Measurements from ENCODE around the gene MAIP1. TPM values are rescaled to one million over a fixed set of nuclear protein-coding genes. Genes with fewer than 3 reads are reported as not detected.

Gene MAIP1
- total RNA-seq, 2 donors from 2014 or later: 11.2 to 11.9 TPM

- intact Hi-C loops (cut with DNase I): loop anchor here (5.0 kb wide), 1 partner anchor 493 kb away; no protein-coding TSS in a partner anchor
Measured at GRCh38 chr2:199984159-199984558, 28.8 kb downstream of the MAIP1 start.

DNA sequence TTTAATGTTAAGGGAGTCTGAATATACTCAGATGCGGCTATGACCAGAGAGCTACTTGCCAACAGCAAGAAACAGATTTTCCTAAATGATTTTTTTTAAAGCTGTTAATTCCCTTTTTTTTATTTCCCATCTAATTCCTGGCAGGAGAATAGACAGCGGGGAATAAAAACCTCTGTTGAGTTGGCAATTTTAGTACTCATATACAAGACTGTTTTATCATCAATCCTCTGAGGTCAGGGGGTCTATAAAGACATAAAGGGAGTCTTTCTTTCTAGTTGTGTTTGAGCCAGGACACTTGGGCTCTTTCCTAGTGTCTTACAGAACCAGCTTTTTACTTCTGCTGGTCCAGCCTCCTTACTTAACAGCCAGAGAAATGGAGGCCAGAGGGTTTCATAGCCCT is 29.4 kb downstream of the MAIP1 start:
- H3K4me3 ChIP-seq: no peak overlapping the region
- no peaks in the 10 kb centered on the region for H3K27me3 ChIP-seq
- intact Hi-C loops (cut with DNase I): loop anchor here (5.0 kb wide), 1 partner anchor 493 kb away; no protein-coding TSS in a partner anchor
- no peak for TF ChIP-seq POLR2A (IDR thresholded peaks at IDR 0.05)
- TF ChIP-seq, protein P1, sequence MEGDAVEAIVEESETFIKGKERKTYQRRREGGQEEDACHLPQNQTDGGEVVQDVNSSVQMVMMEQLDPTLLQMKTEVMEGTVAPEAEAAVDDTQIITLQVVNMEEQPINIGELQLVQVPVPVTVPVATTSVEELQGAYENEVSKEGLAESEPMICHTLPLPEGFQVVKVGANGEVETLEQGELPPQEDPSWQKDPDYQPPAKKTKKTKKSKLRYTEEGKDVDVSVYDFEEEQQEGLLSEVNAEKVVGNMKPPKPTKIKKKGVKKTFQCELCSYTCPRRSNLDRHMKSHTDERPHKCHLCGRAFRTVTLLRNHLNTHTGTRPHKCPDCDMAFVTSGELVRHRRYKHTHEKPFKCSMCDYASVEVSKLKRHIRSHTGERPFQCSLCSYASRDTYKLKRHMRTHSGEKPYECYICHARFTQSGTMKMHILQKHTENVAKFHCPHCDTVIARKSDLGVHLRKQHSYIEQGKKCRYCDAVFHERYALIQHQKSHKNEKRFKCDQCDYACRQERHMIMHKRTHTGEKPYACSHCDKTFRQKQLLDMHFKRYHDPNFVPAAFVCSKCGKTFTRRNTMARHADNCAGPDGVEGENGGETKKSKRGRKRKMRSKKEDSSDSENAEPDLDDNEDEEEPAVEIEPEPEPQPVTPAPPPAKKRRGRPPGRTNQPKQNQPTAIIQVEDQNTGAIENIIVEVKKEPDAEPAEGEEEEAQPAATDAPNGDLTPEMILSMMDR (IDR thresholded peaks at IDR 0.05): no peak
- no peak for DNase-seq
- no peaks in the 10 kb centered on the region for H3K36me3 ChIP-seq (replicated peaks in 1 of 2; ENCODE audit: insufficient read depth in 1 of 2, low read depth in 2 of 2)
- no peak for ATAC-seq
- peaks cover 5% of the 10 kb centered on the region for H3K4me1 ChIP-seq
- no peak overlapping the region for H3K27ac ChIP-seq
- 78 to 90% methylated on average over 2 of the region's 2 CpGs for WGBS, 2 donors
- H3K9me3 ChIP-seq: no peaks in the 10 kb centered on the region

More at GRCh38 chr2:199984159-199984558, 28.8 kb downstream of the MAIP1 start:
- H3K27ac ChIP-seq: no peak overlapping the region
- no peak overlapping the region for H3K4me3 ChIP-seq
- TF ChIP-seq POLR2A (IDR thresholded peaks at IDR 0.05): no peak
- TF ChIP-seq, protein P1 (IDR thresholded peaks at IDR 0.05): no peak
- DNase-seq (no peak), ATAC-seq (no peak)
- no peaks in the 10 kb centered on the region for H3K9me3 ChIP-seq
- no peaks in the 10 kb centered on the region for H3K36me3 ChIP-seq (replicated peaks in 1 of 2; ENCODE audit: insufficient read depth in 1 of 2, low read depth in 2 of 2)
- 63 to 68% methylated on average over 4 of the region's 4 CpGs for WGBS, 2 donors
- H3K4me1 ChIP-seq: peaks cover 5% of the 10 kb centered on the region
- no peaks in the 10 kb centered on the region for H3K27me3 ChIP-seq

DNA sequence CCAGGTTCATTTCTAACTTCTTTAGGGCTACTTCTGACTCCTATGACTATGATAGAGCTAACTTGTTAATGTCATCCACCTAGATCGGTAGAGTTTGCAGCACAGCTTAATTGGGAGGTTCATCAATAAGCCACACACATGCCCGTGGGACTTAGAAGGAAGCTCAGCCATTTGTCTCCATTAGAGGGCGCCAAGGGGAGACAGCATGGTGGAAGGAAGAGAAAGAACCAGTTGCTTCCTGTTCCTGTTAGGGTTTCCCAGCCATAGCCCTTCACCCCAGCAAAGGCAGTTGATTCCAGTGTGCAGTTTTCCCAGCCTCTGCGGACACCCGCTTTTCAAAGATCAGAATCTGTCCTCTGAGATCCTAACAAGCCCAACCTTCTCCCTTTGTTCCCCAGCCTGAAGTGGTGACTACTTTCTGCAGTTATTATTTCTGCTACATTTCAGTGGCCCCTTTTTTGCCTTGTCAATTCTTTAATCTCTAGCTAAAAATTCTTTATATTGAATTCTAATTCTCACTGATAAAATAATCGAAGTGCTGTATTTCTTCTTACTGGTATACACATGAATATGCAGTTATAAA is 30.3 kb downstream of the MAIP1 start:
- ATAC-seq (peak; percentile 95), DNase-seq (peak; percentile 74 to 85 (median 79))
- intact Hi-C loops (cut with DNase I): no loop called here
- H3K27ac ChIP-seq: no peak overlapping the region
- no peak overlapping the region for H3K4me3 ChIP-seq
- H3K36me3 ChIP-seq (replicated peaks in 1 of 2; ENCODE audit: insufficient read depth in 1 of 2, low read depth in 2 of 2): no peaks in the 10 kb centered on the region
- H3K27me3 ChIP-seq: no peaks in the 10 kb centered on the region
- no peaks in the 10 kb centered on the region for H3K9me3 ChIP-seq
- peaks cover 5% of the 10 kb centered on the region for H3K4me1 ChIP-seq
- WGBS, 2 donors: 44 to 45% methylated on average over 6 of the region's 6 CpGs
- no peak for TF ChIP-seq POLR2A (IDR thresholded peaks at IDR 0.05)
- TF ChIP-seq, protein P1 (IDR thresholded peaks at IDR 0.05): peak; percentile 46 to 76 (median 63)

GRCh38 chr2:199987586-199987985 is 32.2 kb downstream of the MAIP1 start:
- no peaks in the 10 kb centered on the region for H3K9me3 ChIP-seq
- no peak overlapping the region for H3K4me3 ChIP-seq
- intact Hi-C loops (cut with DNase I): no loop called here
- DNase-seq: no peak
- H3K36me3 ChIP-seq (replicated peaks in 1 of 2; ENCODE audit: insufficient read depth in 1 of 2, low read depth in 2 of 2): no peaks in the 10 kb centered on the region
- H3K27ac ChIP-seq: no peak overlapping the region
- ATAC-seq: no peak
- WGBS, 2 donors: 77 to 81% methylated on average over 2 of the region's 2 CpGs
- H3K4me1 ChIP-seq: peaks cover 5% of the 10 kb centered on the region
- H3K27me3 ChIP-seq: no peaks in the 10 kb centered on the region
- no peak for TF ChIP-seq POLR2A (IDR thresholded peaks at IDR 0.05)
- TF ChIP-seq, protein P1 (IDR thresholded peaks at IDR 0.05): no peak

DNA sequence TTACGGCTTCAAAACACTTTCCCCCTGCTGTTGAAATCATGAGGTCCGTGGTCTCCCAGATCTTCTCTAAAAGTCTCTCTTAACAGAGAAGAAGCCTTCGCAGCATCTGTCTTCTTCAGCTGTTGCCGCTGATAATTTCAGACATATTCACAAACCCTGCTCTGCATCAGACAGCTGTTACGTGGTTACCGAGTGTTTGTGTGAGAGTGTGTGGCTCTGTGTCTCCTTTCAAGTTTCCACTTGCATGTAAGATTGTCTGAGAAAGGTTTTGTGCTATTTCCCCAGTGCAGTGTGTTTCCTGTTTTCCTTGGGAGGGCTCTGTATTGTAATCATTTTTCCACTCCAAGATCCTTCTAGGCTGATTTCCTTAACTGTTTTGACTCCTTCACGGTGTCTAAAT is 32.8 kb downstream of the MAIP1 start:
- peaks cover 5% of the 10 kb centered on the region for H3K4me1 ChIP-seq
- no peak overlapping the region for H3K27ac ChIP-seq
- no peak for DNase-seq
- ATAC-seq: no peak
- H3K27me3 ChIP-seq: no peaks in the 10 kb centered on the region
- no peaks in the 10 kb centered on the region for H3K36me3 ChIP-seq (replicated peaks in 1 of 2; ENCODE audit: insufficient read depth in 1 of 2, low read depth in 2 of 2)
- H3K4me3 ChIP-seq: no peak overlapping the region
- TF ChIP-seq, protein P1 (IDR thresholded peaks at IDR 0.05): no peak
- TF ChIP-seq POLR2A (IDR thresholded peaks at IDR 0.05): no peak
- intact Hi-C loops (cut with DNase I): no loop called here
- WGBS, 2 donors: 55 to 64% methylated on average over 7 of the region's 7 CpGs
- no peaks in the 10 kb centered on the region for H3K9me3 ChIP-seq
